ENCODE data around the gene IER5. TPM values are rescaled to one million over a fixed set of nuclear protein-coding genes. Genes with fewer than 3 reads are reported as not detected.

The IER5 gene
- total and polyA plus RNA-seq, 2 of the 13 experiments (the other 11 are each of a cell fraction or from before 2014, with no cell fraction given): 2.5 to 3.5 TPM

- TF ChIP-seq GFI1 (CRISPR knock-in tag; IDR thresholded peaks at IDR 0.05; ENCODE audit: borderline replicate concordance): no peak
- 0 out of 2 replicates have a peak, but pooled peaks have one; percentile 52 for TF ChIP-seq ZNF235 (CRISPR knock-in tag; IDR thresholded peaks at IDR 0.05; ENCODE audit: borderline replicate concordance)
- TF ChIP-seq REL (CRISPR knock-in tag; conservative IDR thresholded peaks at IDR 0.05): no peak
- TF ChIP-seq ZBTB25 (CRISPR knock-in tag; IDR thresholded peaks at IDR 0.05): no peak
- no peak for TF ChIP-seq SNAI1 (CRISPR knock-in tag; IDR thresholded peaks at IDR 0.05; ENCODE audit: borderline replicate concordance)
- TF ChIP-seq ZNF879 (CRISPR knock-in tag; IDR thresholded peaks at IDR 0.05): no peak
- TF ChIP-seq CENPT (CRISPR knock-in tag; IDR thresholded peaks at IDR 0.05; ENCODE audit: low read depth): no peak
- TF ChIP-seq CHCHD3 (CRISPR knock-in tag; IDR thresholded peaks at IDR 0.05): no peak
- TF ChIP-seq HHEX (CRISPR knock-in tag; IDR thresholded peaks at IDR 0.05): no peak
- TF ChIP-seq ZSCAN12 (CRISPR knock-in tag; IDR thresholded peaks at IDR 0.05): no peak
- TF ChIP-seq HMG20A (CRISPR knock-in tag; IDR thresholded peaks at IDR 0.05; ENCODE audit: borderline replicate concordance): peak; percentile 58; the same call in 1 of the 2 replicates
- no peak for TF ChIP-seq ZNF607 (CRISPR knock-in tag; IDR thresholded peaks at IDR 0.05; ENCODE audit: borderline replicate concordance)
- TF ChIP-seq MIXL1 (CRISPR knock-in tag; IDR thresholded peaks at IDR 0.05): no peak
- TF ChIP-seq YEATS2 (CRISPR knock-in tag; IDR thresholded peaks at IDR 0.05; ENCODE audit: borderline replicate concordance): 0 out of 2 replicates have a peak, but pooled peaks have one; percentile 24
- TF ChIP-seq MAFK (conservative IDR thresholded peaks at IDR 0.05 in 1 of 2, IDR thresholded peaks at IDR 0.05 in 1 of 2; ENCODE audit: low read length in 2 of 2): no peak
- TF ChIP-seq ZNF143 (CRISPR knock-in tag; IDR thresholded peaks at IDR 0.05): no peak
- no peak for TF ChIP-seq KAT2B (IDR thresholded peaks at IDR 0.05; ENCODE audit: borderline replicate concordance, low read depth, low read length)
- TF ChIP-seq REXO4 (CRISPR knock-in tag; IDR thresholded peaks at IDR 0.05; ENCODE audit: borderline replicate concordance): no peak
- TF ChIP-seq TSC22D2 (CRISPR knock-in tag; IDR thresholded peaks at IDR 0.05; ENCODE audit: borderline replicate concordance): no peak
- TF ChIP-seq FOXM1 (CRISPR knock-in tag; IDR thresholded peaks at IDR 0.05): no peak
- no peak for TF ChIP-seq PCBP1 (IDR thresholded peaks at IDR 0.05; ENCODE audit: borderline replicate concordance, low read depth, low read length)
- peak; percentile 60 for TF ChIP-seq FOXA3 (CRISPR knock-in tag; IDR thresholded peaks at IDR 0.05)
- no peak for TF ChIP-seq DZIP1 (CRISPR knock-in tag; IDR thresholded peaks at IDR 0.05)
- TF ChIP-seq ZNF124 (CRISPR knock-in tag; IDR thresholded peaks at IDR 0.05): 0 out of 2 replicates have a peak, but pooled peaks have one; percentile 47
- no peak for TF ChIP-seq ZNF713 (CRISPR knock-in tag; IDR thresholded peaks at IDR 0.05)
- peak; percentile 68; the same call in 1 of the 2 replicates for TF ChIP-seq MYC (CRISPR knock-in tag; IDR thresholded peaks at IDR 0.05; ENCODE audit: borderline replicate concordance)
- no peak for TF ChIP-seq ZNF770 (CRISPR knock-in tag; IDR thresholded peaks at IDR 0.05)
Measured at GRCh38 chr1:181133441-181133951, 45.0 kb downstream of the IER5 start (continued).
